Erythroblast (primary cell): ENCODE results near the gene CD22.
A peak's percentile ranks its signal among the peaks of the same experiment; 100 is the strongest.

Source experiments
- DNase-seq, 2 experiments: peaks; one replicate each; lab custom pipeline; 2025; lab: John Stamatoyannopoulos, UW
- GATA1 ChIP-seq: IDR thresholded peaks from 2 replicates; pipeline ENCODE4 v1.6.1; 2011; ENCODE audit warnings: low read depth, mild to moderate bottlenecking, control low read depth, low read length, moderate library complexity
- POLR2A ChIP-seq: IDR thresholded peaks from 2 replicates; pipeline ENCODE4 v1.6.1; 2011; ENCODE audit warnings: mild to moderate bottlenecking, low read length

The CD22 gene

GRCh38 chr19:35379992-35380391, 51.0 kb downstream of the CD22 start:
- TF ChIP-seq POLR2A: no peak
- no peak for TF ChIP-seq GATA1
- DNase-seq: no peak

- DNase-seq: peak; percentile 86 to 95
Observed at GRCh38 chr19:35380450-35381124, 51.6 kb downstream of the CD22 start.

GRCh38 chr19:35381318-35381717, 52.3 kb downstream of the CD22 start:
- TF ChIP-seq POLR2A (no peak), GATA1 (no peak)
- no peak for DNase-seq

More at GRCh38 chr19:35380450-35381124, 51.6 kb downstream of the CD22 start:
- TF ChIP-seq POLR2A (no peak), GATA1 (peak; percentile 64)

DNA sequence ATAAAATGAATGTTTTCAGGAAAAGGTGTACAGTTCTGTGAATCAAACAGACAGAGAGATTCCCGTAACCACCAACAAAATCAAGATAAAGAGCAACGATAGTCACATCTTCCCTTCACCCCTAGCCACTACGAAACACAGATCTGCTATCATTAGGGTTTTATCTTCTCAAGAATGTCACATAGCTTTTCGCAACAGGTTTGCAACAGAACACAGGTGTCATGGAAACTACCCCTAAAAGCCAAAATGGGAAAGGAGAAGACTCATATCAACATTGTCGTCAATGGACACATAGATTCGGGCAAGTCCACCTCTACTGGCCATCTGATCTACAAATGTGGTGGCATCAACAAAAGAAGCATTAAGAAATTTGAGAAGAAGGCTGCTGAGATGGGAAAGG, 52.9 kb downstream of the CD22 start:
- no peak for TF ChIP-seq POLR2A
- TF ChIP-seq GATA1: no peak
- DNase-seq: no peak

DNA sequence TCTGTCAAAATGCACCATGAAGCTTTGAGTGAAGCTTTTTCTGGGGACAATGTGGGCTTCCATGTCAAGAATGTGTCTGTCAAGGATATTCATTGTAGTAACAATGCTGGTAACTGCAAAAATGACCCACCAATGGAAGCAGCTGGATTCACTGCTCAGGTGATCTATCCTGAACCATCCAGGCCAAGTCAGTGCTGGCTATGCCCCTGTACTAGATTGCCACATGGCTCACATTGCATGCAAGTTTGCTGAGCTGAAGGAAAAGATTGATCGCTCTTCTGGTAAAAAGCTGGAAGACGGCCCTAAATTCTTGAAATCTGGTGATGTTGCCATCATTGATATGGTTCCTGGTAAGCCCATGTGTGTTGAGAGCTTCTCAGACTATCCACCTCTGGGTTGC, 54.5 kb downstream of the CD22 start:
- TF ChIP-seq POLR2A: no peak
- no peak for TF ChIP-seq GATA1
- DNase-seq: no peak

DNA sequence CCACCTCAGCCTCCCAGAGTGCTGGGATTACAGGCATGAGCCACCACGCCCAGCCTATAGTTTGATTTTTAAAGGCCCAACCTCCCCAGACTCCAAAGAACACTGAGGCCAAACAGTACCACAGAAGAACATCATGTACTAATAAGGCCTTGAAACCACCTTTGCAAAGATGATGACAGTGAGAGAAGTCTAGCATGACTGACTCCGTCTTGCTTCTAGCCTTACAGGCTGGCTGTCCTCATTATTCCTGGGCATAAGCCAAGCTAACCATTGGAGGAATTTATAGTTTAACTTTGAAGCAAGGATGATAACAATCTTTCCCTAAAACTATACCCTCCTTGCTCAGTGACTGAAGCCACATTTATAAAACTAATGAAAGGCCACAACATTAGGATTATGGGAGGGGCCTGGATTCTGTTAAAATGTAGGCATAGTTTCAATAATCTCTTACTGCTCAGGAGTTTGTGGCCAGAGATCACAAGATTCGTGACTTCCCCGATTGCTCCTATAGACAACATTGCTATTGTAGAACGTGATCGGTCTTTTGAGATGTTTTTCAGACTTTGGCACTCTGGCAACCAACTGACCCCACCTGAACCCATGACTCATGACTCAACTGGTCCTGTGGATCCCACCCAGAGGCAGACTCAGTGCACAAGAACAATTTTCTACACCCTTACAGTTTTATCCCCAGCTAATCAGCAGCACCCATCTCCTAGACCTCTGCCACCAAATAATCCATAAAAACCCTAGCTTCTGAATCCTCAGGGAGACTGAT, 59.5 kb downstream of the CD22 start:
- TF ChIP-seq POLR2A (no peak), GATA1 (no peak)

DNA sequence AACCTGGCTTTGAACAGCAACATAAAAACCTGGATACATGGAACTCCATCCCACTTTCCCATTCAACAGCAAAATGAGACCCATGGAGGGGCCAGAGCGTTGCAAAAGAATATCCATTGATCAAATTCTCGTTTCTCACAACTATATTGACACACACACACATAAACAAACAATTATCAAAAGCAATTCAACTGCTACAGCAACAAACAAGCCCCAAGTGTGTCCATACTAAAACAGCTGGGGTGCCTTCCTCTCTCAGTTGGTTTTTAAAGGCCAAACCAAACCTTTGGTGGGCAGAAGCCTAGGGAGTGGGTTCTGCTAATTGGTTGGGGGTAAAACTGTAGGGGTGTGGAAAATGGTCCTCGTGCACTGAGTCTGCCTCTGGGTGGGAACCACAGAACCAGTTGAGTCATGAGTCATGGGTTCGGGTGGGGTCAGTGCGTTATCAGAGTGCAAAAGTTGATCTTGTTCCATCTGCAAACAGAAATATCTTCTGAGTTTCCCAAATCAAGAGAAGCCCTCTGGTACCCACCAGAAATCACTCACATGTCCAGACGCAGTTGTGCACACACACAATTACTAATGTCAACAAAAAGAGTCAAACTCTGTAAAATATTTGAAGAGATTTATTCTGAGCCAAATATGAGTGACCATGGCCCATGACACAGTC, 60.3 kb downstream of the CD22 start:
- peak; percentile 76 to 85 for DNase-seq

More for the DNA sequence above, 59.5 kb downstream of the CD22 start:
- peak; percentile 64 to 73 for DNase-seq

GRCh38 chr19:35392742-35393715, 64.0 kb downstream of the CD22 start:
- DNase-seq: no peak
- TF ChIP-seq POLR2A: no peak
- no peak for TF ChIP-seq GATA1

More for the DNA sequence above, 60.3 kb downstream of the CD22 start:
- no peak for TF ChIP-seq POLR2A
- TF ChIP-seq GATA1: no peak

GRCh38 chr19:35395382-35396199, 66.6 kb downstream of the CD22 start:
- DNase-seq: no peak
- TF ChIP-seq GATA1 (no peak), POLR2A (no peak)

DNA sequence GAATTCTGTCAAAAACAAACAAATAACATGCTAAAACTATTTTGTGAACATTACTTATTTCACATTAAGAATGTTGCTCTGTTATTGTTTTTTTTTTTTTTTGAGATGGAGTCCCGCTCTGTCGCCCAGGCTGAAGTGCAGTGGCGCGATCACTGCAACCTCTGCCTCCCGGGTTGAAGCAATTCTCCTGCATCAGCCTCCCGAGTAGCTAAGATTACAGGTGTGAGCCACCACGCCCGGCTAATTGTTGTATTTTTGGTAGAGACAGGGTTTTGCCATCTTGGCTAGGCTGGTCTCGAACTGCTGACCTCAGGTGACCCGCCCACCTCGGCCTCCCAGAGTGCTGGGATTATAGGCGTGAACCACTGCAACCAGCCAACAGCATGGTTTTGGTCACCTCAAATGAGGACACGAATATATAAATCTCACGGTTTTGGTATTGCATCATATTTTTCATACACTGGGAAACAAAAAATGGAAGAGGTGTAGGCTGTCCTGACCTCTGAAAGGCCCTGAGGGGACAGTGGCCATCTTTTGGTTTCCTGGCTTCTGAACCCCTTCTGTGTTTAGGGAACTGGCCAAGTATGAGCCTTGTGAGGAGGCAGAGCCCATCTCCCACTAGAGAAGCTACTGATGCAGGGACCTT, 67.4 kb downstream of the CD22 start:
- no peak for TF ChIP-seq GATA1
- no peak for TF ChIP-seq POLR2A

More for the DNA sequence above, 67.4 kb downstream of the CD22 start:
- DNase-seq: no peak
